Measurements from ENCODE around the gene FMNL1.

DNA sequence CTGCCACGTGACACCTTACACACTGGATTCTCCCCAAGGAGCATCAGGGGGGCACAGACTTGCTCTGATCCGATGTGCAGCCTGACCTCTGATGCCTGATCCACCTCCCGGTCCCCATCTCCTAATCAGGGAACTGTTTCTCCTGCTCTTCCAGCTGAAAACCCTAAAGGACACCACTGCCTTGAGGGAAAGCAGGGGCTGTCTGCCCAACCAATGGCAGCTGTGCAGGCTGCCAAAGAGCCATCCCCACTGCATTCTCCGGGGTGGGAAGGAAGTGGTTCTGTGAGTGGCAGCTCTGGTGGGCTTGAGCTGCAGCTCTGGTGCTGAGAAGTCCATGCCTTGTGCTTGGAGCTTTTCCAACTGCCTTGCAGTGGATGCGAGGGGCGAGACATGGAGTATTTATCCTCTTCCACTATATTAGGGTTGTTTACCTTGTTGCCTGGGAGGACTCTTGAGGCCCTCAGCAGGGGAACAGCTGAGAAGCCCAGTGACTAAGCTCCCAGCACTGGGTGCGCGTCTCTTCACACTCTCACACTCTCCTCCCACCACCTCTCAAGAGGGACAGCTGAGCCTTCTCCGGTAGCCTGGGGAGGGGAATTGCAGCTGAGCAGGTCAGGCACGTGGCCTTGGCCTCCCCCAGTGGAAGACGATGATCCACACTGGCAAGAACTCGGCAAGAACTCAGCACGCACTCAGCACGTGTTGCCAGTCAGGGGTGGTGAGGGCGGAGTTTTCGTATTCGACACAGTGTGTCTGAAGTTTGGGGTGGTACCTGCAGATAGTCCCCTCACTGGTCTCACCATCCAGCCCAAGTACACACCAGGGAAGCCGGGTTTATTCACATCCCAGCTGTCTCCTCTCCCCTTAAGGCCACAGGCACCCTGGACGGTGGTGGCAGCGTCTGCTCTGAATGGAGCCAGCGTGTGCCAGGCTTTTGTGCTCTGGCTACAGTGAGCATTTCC lies 61.3 kb downstream of the FMNL1 start:
- TF ChIP-seq CTCF (IDR thresholded peaks at IDR 0.05) (no peak), EZH2phosphoT487 (IDR thresholded peaks at IDR 0.05) (no peak), EZH2 (IDR thresholded peaks at IDR 0.05) (no peak)

Measured in neural progenitor cell (in vitro differentiated cells).